ENCODE results near the gene RAB8A.
A peak's percentile ranks its signal among the peaks of the same experiment; 100 is the strongest.

Gene RAB8A

GRCh38 chr19:16111160-16111908 is at the start of gene RAB8A:
RAB8A (plus strand) TSS chr19:16111889; CDS start chr19:16111902, 13 bp downstream.
- no peaks in the 10 kb centered on the region for H3K9me3 Mint-ChIP-seq
- peak within 1 kb of the TSS; percentile 95 for H3K4me3 Mint-ChIP-seq
- H3K4me1 Mint-ChIP-seq (ENCODE audit: low read depth) = peaks cover 28% of the 10 kb centered on the region
- H3K36me3 Mint-ChIP-seq (ENCODE audit: low read depth) = peaks cover 10% of the 10 kb centered on the region
- peak within 1 kb of the TSS; percentile 96 for H3K27ac Mint-ChIP-seq
- no peaks in the 10 kb centered on the region for H3K27me3 Mint-ChIP-seq (ENCODE audit: low read depth)

- Mint-ChIP-seq H3K9me3 (peaks cover 14% of the 10 kb centered on the region), H3K36me3 (ENCODE audit: low read depth) (no peaks in the 10 kb centered on the region), H3K27ac (no peak overlapping the region), H3K27me3 (ENCODE audit: low read depth) (peaks cover 19% of the 10 kb centered on the region), H3K4me3 (no peak overlapping the region), H3K4me1 (ENCODE audit: low read depth) (peaks cover 16% of the 10 kb centered on the region)
Measured at GRCh38 chr19:16061943-16062342, 49.7 kb upstream of the RAB8A start.

GRCh38 chr19:16062789-16063188 is 48.9 kb upstream of the RAB8A start:
- H3K9me3 Mint-ChIP-seq = peaks cover 7% of the 10 kb centered on the region
- H3K4me1 Mint-ChIP-seq (ENCODE audit: low read depth) = peaks cover 16% of the 10 kb centered on the region
- H3K36me3 Mint-ChIP-seq (ENCODE audit: low read depth) = no peaks in the 10 kb centered on the region
- no peak overlapping the region for H3K4me3 Mint-ChIP-seq
- peaks cover 15% of the 10 kb centered on the region for H3K27me3 Mint-ChIP-seq (ENCODE audit: low read depth)
- H3K27ac Mint-ChIP-seq = no peak overlapping the region

- Mint-ChIP-seq H3K36me3 (ENCODE audit: low read depth) (no peaks in the 10 kb centered on the region), H3K4me3 (no peak overlapping the region), H3K9me3 (peaks cover 7% of the 10 kb centered on the region), H3K27me3 (ENCODE audit: low read depth) (peaks cover 9% of the 10 kb centered on the region), H3K27ac (no peak overlapping the region), H3K4me1 (ENCODE audit: low read depth) (peaks cover 16% of the 10 kb centered on the region)
Measured at GRCh38 chr19:16064209-16064889, 47.3 kb upstream of the RAB8A start.

GRCh38 chr19:16066611-16067104 is 45.0 kb upstream of the RAB8A start:
- Mint-ChIP-seq H3K27ac (peak overlapping the region; percentile 70), H3K9me3 (no peaks in the 10 kb centered on the region), H3K4me3 (peak overlapping the region; percentile 23), H3K36me3 (ENCODE audit: low read depth) (no peaks in the 10 kb centered on the region), H3K4me1 (ENCODE audit: low read depth) (peaks cover 20% of the 10 kb centered on the region), H3K27me3 (ENCODE audit: low read depth) (peaks cover 3% of the 10 kb centered on the region)

- H3K4me1 Mint-ChIP-seq (ENCODE audit: low read depth) = peaks cover 19% of the 10 kb centered on the region
- H3K27ac Mint-ChIP-seq = no peak overlapping the region
- H3K36me3 Mint-ChIP-seq (ENCODE audit: low read depth) = no peaks in the 10 kb centered on the region
- no peaks in the 10 kb centered on the region for H3K9me3 Mint-ChIP-seq
- H3K4me3 Mint-ChIP-seq = no peak overlapping the region
- no peaks in the 10 kb centered on the region for H3K27me3 Mint-ChIP-seq (ENCODE audit: low read depth)
Measured at GRCh38 chr19:16067205-16067938, 44.3 kb upstream of the RAB8A start.

GRCh38 chr19:16068696-16069259 is 42.9 kb upstream of the RAB8A start:
- Mint-ChIP-seq H3K27me3 (ENCODE audit: low read depth) (no peaks in the 10 kb centered on the region), H3K4me1 (ENCODE audit: low read depth) (peaks cover 21% of the 10 kb centered on the region), H3K36me3 (ENCODE audit: low read depth) (no peaks in the 10 kb centered on the region), H3K4me3 (no peak overlapping the region), H3K27ac (no peak overlapping the region), H3K9me3 (no peaks in the 10 kb centered on the region)

GRCh38 chr19:16069813-16070365 is 41.8 kb upstream of the RAB8A start:
- Mint-ChIP-seq H3K36me3 (ENCODE audit: low read depth) (no peaks in the 10 kb centered on the region), H3K27ac (no peak overlapping the region), H3K9me3 (no peaks in the 10 kb centered on the region), H3K27me3 (ENCODE audit: low read depth) (no peaks in the 10 kb centered on the region), H3K4me1 (ENCODE audit: low read depth) (peaks cover 32% of the 10 kb centered on the region), H3K4me3 (peak overlapping the region; percentile 54)

GRCh38 chr19:16070366-16070990 is 41.2 kb upstream of the RAB8A start:
- peak overlapping the region; percentile 54 for H3K4me3 Mint-ChIP-seq
- no peaks in the 10 kb centered on the region for H3K27me3 Mint-ChIP-seq (ENCODE audit: low read depth)
- no peaks in the 10 kb centered on the region for H3K9me3 Mint-ChIP-seq
- H3K4me1 Mint-ChIP-seq (ENCODE audit: low read depth) = peaks cover 38% of the 10 kb centered on the region
- H3K27ac Mint-ChIP-seq = no peak overlapping the region
- no peaks in the 10 kb centered on the region for H3K36me3 Mint-ChIP-seq (ENCODE audit: low read depth)

GRCh38 chr19:16071072-16071691 is 40.5 kb upstream of the RAB8A start:
- Mint-ChIP-seq H3K36me3 (ENCODE audit: low read depth) (no peaks in the 10 kb centered on the region), H3K4me3 (no peak overlapping the region), H3K27me3 (ENCODE audit: low read depth) (no peaks in the 10 kb centered on the region), H3K9me3 (no peaks in the 10 kb centered on the region), H3K4me1 (ENCODE audit: low read depth) (peaks cover 42% of the 10 kb centered on the region), H3K27ac (peak overlapping the region; percentile 24)

GRCh38 chr19:16073481-16073880 is 38.2 kb upstream of the RAB8A start:
- H3K4me1 Mint-ChIP-seq (ENCODE audit: low read depth) = peaks cover 43% of the 10 kb centered on the region
- H3K4me3 Mint-ChIP-seq = no peak overlapping the region

GRCh38 chr19:16073988-16074387 is 37.7 kb upstream of the RAB8A start:
- Mint-ChIP-seq H3K4me3 (peak overlapping the region; percentile 88), H3K4me1 (ENCODE audit: low read depth) (peaks cover 48% of the 10 kb centered on the region)

More at GRCh38 chr19:16073481-16073880, 38.2 kb upstream of the RAB8A start:
- Mint-ChIP-seq H3K9me3 (no peaks in the 10 kb centered on the region), H3K36me3 (ENCODE audit: low read depth) (peaks cover 12% of the 10 kb centered on the region), H3K27me3 (ENCODE audit: low read depth) (no peaks in the 10 kb centered on the region), H3K27ac (peak overlapping the region; percentile 88)

More at GRCh38 chr19:16073988-16074387, 37.7 kb upstream of the RAB8A start:
- peaks cover 17% of the 10 kb centered on the region for H3K36me3 Mint-ChIP-seq (ENCODE audit: low read depth)
- peak overlapping the region; percentile 88 for H3K27ac Mint-ChIP-seq
- H3K27me3 Mint-ChIP-seq (ENCODE audit: low read depth) = no peaks in the 10 kb centered on the region
- H3K9me3 Mint-ChIP-seq = no peaks in the 10 kb centered on the region
